Measurements from ENCODE around the gene METRN. TPM values are rescaled to one million over a fixed set of nuclear protein-coding genes. Genes with fewer than 3 reads are reported as not detected.
A peak's percentile ranks its signal among the peaks of the same experiment; 100 is the strongest.

Gene METRN
- total and polyA plus RNA-seq, 2 donors (not counting 1 experiment from before 2014, with no cell fraction given) = 6.9 to 10.4 TPM

DNA sequence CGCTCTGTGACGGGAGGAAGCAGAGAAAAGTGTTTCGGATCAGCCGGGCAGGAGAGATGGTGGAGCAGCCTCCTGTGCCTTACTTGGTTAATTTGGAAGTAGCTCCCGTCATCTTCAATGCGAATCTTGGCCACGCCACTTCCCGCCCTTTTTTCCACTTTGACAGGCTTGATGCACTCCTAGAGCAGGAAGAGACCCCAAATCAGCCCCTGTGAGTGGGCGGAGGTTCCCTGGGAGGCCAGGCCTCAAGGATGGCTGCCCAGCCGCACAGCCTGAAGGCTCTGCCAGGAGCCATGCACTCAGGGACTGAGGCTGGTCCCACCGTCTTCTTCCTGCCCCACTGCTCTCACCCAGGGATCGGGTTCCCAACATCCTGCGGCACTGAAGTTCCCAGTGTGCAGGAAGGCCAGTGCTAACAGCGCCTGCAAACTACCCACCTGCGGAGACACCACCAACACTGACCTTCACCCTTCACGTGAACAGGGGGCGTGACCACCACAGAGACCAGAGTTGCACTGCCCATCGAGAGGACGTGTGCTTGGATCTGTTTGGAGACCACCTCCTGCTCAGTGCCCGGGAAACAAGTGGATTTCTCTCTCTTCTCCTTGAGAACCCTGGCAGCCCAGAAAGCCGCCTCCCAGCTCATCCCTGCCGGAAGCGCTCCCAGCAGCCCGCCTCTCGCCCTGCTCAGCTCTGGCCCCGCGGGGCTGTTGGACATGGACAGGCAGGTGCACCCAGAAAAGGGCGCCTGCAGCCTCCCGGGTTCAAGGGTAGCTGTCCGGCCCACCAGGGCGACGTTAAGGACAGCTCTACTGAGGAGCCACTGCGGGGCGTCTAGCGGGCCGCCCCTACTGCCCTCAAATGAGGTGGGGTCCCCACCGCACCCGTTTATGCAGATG is 24.9 kb downstream of the METRN start:
- Mint-ChIP-seq H3K4me3 (peak overlapping the region; percentile 82), H3K4me1 (peaks cover 18% of the 10 kb centered on the region), H3K27me3 (no peaks in the 10 kb centered on the region), H3K9me3 (ENCODE audit: insufficient read depth) (no peaks in the 10 kb centered on the region), H3K27ac (peak overlapping the region; percentile 59)
- Histone ChIP-seq H3K36me3 (replicated peaks in 1 of 2; ENCODE audit: control extremely low read depth in 1 of 2, control insufficient read depth in 1 of 2, extremely low read depth in 1 of 2, insufficient read depth in 2 of 2, low read length in 1 of 2) (peaks cover 0 to 22% of the 10 kb centered on the region in 2 experiments), H3K4me3 (ENCODE audit: control extremely low read depth in 1 of 5, extremely low read depth in 1 of 5, insufficient read depth in 1 of 5, low read depth in 2 of 5, low read length in 4 of 5) (peak overlapping the region; percentile 18 to 94 (median 81)), H3K9ac (ENCODE audit: low read length) (peak overlapping the region; percentile 97), H3K27me3 (replicated peaks in 1 of 4; ENCODE audit: control extremely low read depth in 1 of 4, control insufficient read depth in 3 of 4, insufficient read depth in 4 of 4, low read length in 3 of 4) (no peaks in the 10 kb centered on the region), H3K4me2 (replicated peaks; ENCODE audit: low read depth, low read length, poor library complexity, severe bottlenecking) (peak overlapping the region; percentile 99), H3K79me2 (ENCODE audit: control insufficient read depth, insufficient read depth, low read length) (peaks cover 16% of the 10 kb centered on the region), H3K4me1 (ENCODE audit: control insufficient read depth in 2 of 2, insufficient read depth in 2 of 2, low read length in 2 of 2) (peaks cover 20 to 36% of the 10 kb centered on the region in 2 donors), H3K27ac (ENCODE audit: low read length in 2 of 2) (peak overlapping the region; percentile 86 to 94), H4K20me1 (ENCODE audit: control insufficient read depth, insufficient read depth, low read length, poor library complexity, severe bottlenecking) (peaks cover 9% of the 10 kb centered on the region), H2AFZ (ENCODE audit: insufficient read depth, low read depth, low read length, poor library complexity, severe bottlenecking) (peak overlapping the region; percentile 90), H3K9me3 (ENCODE audit: control extremely low read depth in 1 of 3, control insufficient read depth in 2 of 3, insufficient read depth in 1 of 3, low read length in 2 of 3) (no peaks in the 10 kb centered on the region)
- POLR2A ChIA-PET = interaction anchor here (0.6 to 2.0 kb wide), 3 partner anchors 12 to 24 kb away, joined by 4 to 11 read pairs (median 9); no protein-coding TSS in a partner anchor
- DNase-seq = peak; percentile 24
- 55% methylated on average over 38 of the region's 38 CpGs for WGBS (ENCODE audit: insufficient coverage)
- ATAC-seq (ENCODE audit: low read depth) = no peak
- CTCF ChIA-PET = interaction anchor here (1.0 to 5.9 kb wide), 7 partner anchors 8 to 46 kb away, joined by 3 to 31 read pairs (median 6); partner anchors contain the start of genes ANTKMT and METRN
- intact Hi-C loops (cut with micrococcal nuclease) = loop anchor here (2.0 kb wide), 1 partner anchor 55 kb away; the partner anchor contains the start of gene JMJD8
- no peak for TF ChIP-seq CTCF (IDR thresholded peaks at IDR 0.05)
- TF ChIP-seq EZH2 (IDR thresholded peaks at IDR 0.05; ENCODE audit: borderline replicate concordance, insufficient read depth, low read depth, low read length, poor library complexity, severe bottlenecking) = no peak
